Neural crest cell (in vitro differentiated cells): ENCODE measurements around the gene ROBO1. TPM values are rescaled to one million over a fixed set of nuclear protein-coding genes. Genes with fewer than 3 reads are reported as not detected.

Source experiments
- DNase-seq: peaks from one replicate; pipeline ENCODE4 v3.0.0; 2021; ENCODE audit warnings: low read depth, mixed read lengths, low spot score
- H3K27ac Mint-ChIP-seq: one replicate; pipeline ENCODE4 v1.8.0; 2021; ENCODE audit warnings: mild to moderate bottlenecking, mixed read lengths; ENCODE audit not compliant: unreplicated experiment
- H3K27me3 Mint-ChIP-seq: 2 replicates; pipeline ENCODE4 v1.8.0; 2021; ENCODE audit warnings: low read depth, mild to moderate bottlenecking, mixed read lengths
- H3K36me3 Mint-ChIP-seq: 2 replicates; pipeline ENCODE4 v1.8.0; 2021; ENCODE audit warnings: low read depth, mild to moderate bottlenecking, mixed read lengths
- H3K4me1 Mint-ChIP-seq: 2 replicates; pipeline ENCODE4 v1.8.0; 2021; ENCODE audit warnings: mixed read lengths
- H3K4me3 Mint-ChIP-seq: one replicate; pipeline ENCODE4 v1.8.0; 2021; ENCODE audit warnings: mild to moderate bottlenecking, mixed read lengths
- H3K9me3 Mint-ChIP-seq: 2 replicates; pipeline ENCODE4 v1.8.0; 2021; ENCODE audit warnings: mixed read lengths
- CTCF ChIP-seq: fragments of 200-600 bp; sonication (generic); conservative IDR thresholded peaks from 2 replicates; pipeline ENCODE4 v1.5.0; 2021; ENCODE audit warnings: antibody characterized with exemption, mild to moderate bottlenecking
- total RNA-seq: library from RNA; stranded (reverse); gene quantifications from 2 replicates; pipeline ENCODE4 v1.2.1, GENCODE V29; 2021

The ROBO1 gene
- total RNA-seq, 1 donor from 2014 or later = 88.7 TPM

- Mint-ChIP-seq H3K4me3 (no peak overlapping the region), H3K27me3 (no peaks in the 10 kb centered on the region), H3K36me3 (no peaks in the 10 kb centered on the region), H3K27ac (no peak overlapping the region), H3K9me3 (peaks cover 9% of the 10 kb centered on the region), H3K4me1 (no peaks in the 10 kb centered on the region)
- TF ChIP-seq CTCF = no peak
- DNase-seq = no peak
Measured at GRCh38 chr3:79367803-79368202, 400.0 kb downstream of the ROBO1 start.

DNA sequence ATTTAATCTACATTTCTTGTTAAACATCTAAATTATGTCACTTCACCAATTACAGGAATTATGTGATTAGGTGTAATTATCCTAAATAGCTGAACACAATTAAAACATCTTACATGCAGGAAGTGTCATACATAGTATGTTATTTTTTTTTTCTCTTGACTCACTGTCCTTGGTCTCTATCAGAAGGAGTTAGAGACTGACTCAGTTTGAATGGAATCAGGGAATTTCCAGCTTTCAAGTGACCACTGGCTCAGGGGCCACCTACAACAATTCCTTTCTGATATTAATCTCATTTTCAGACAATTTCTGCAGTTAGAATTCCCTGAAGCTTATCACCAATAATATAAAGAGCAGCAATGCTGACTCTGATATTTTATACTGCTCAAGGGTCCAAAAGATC, 400.7 kb downstream of the ROBO1 start:
- H3K9me3 Mint-ChIP-seq = peaks cover 6% of the 10 kb centered on the region
- TF ChIP-seq CTCF = no peak
- no peak for DNase-seq
- no peak overlapping the region for H3K27ac Mint-ChIP-seq
- H3K27me3 Mint-ChIP-seq = no peaks in the 10 kb centered on the region
- no peak overlapping the region for H3K4me3 Mint-ChIP-seq
- H3K36me3 Mint-ChIP-seq = no peaks in the 10 kb centered on the region
- no peaks in the 10 kb centered on the region for H3K4me1 Mint-ChIP-seq

- H3K4me1 Mint-ChIP-seq = no peaks in the 10 kb centered on the region
- H3K27ac Mint-ChIP-seq = no peak overlapping the region
- peaks cover 6% of the 10 kb centered on the region for H3K9me3 Mint-ChIP-seq
- no peak overlapping the region for H3K4me3 Mint-ChIP-seq
- no peak for TF ChIP-seq CTCF
- H3K36me3 Mint-ChIP-seq = no peaks in the 10 kb centered on the region
- DNase-seq = no peak
- no peaks in the 10 kb centered on the region for H3K27me3 Mint-ChIP-seq
Measured at GRCh38 chr3:79366414-79366813, 401.4 kb downstream of the ROBO1 start.

DNA sequence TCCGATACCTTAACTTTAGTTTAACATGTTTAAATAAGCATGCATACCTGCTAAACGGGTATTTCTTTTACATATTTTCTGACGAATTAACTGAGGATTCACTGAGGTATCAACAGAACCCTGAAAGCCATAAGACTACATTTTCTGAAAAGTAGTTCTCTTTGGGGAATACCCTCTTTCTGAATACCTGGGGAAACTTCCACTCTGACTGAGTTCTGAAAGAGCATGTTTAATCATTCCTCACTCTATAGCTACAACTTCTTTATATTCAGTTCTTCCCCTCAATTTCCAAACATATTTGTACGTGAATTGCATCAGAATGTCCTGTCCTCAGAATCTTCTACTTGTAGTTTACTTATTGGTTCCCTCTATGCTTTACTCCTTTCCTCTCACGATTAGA, 403.0 kb downstream of the ROBO1 start:
- no peak for TF ChIP-seq CTCF
- H3K27me3 Mint-ChIP-seq = no peaks in the 10 kb centered on the region
- peaks cover 6% of the 10 kb centered on the region for H3K9me3 Mint-ChIP-seq
- H3K4me3 Mint-ChIP-seq = no peak overlapping the region
- no peaks in the 10 kb centered on the region for H3K36me3 Mint-ChIP-seq
- DNase-seq = no peak
- H3K4me1 Mint-ChIP-seq = no peaks in the 10 kb centered on the region
- H3K27ac Mint-ChIP-seq = no peak overlapping the region

DNA sequence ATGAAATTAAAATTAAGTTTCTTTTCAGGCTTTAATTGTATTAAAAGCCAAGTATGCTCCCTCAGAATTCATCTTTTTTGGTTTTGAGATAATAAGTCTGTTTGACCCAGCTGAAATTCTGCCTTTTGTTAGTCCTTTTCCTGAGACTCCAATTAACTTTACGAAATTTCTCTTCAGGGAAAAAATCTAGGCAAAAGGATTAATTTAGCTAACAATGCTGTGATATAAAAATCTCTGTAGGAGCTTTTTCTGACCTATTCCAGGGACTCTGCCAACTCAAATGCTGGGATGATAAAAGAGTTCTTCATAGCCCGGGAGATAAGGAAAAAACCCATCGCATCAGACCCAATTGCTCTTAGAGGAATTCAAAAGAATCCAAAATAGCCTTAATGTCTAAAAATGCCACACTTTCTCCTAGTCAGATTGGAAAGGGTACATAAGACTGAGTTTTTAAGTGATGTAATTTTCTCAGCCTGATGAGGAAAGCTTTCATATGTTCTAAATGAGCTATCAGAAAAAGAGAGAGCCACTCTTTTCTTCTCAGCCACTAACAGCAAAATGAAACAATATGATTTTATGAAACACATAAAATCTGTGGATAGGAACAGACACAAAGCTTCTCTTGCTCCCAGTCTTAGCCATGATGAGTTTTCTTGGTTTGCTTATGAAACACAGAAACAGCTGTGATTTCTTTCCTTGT, 405.1 kb downstream of the ROBO1 start:
- TF ChIP-seq CTCF = no peak
- no peaks in the 10 kb centered on the region for H3K27me3 Mint-ChIP-seq
- no peak overlapping the region for H3K27ac Mint-ChIP-seq

More for the DNA sequence above, 405.1 kb downstream of the ROBO1 start:
- Mint-ChIP-seq H3K9me3 (peaks cover 4% of the 10 kb centered on the region), H3K36me3 (no peaks in the 10 kb centered on the region), H3K4me1 (no peaks in the 10 kb centered on the region), H3K4me3 (no peak overlapping the region)
- DNase-seq = no peak
